ENCODE data around the gene MEIS2.

The MEIS2 gene

GRCh38 chr15:36856339-36856973 is 243.9 kb downstream of the MEIS2 start:
- in situ Hi-C loops (cut with MboI; ENCODE audit: low sequenced_read_pairs), result no loop called here

DNA sequence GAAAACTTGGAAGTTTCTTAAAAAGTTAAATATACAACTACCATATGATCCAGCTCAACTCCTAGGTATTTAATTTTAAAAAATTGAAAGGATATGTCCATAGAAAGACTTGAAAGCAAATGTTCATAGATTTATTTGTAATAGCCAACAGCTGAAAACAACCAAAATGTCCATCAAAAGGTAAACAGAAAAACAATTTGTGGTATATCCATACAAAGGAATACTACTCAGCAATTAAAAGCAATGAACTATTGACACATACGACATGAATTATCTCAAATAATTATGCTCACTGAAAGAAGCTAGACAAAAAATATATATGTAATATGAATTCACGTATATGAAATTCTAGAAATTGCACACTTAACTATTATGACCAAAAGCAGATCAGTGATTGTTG is 249.5 kb downstream of the MEIS2 start:
- in situ Hi-C loops (cut with MboI; ENCODE audit: low sequenced_read_pairs), result no loop called here

GRCh38 chr15:36845270-36845669 is 255.1 kb downstream of the MEIS2 start:
- in situ Hi-C loops (cut with MboI; ENCODE audit: low sequenced_read_pairs), result no loop called here

- in situ Hi-C loops (cut with MboI; ENCODE audit: low sequenced_read_pairs), result no loop called here
Observed at GRCh38 chr15:36844534-36844998, 255.8 kb downstream of the MEIS2 start.

GRCh38 chr15:36843822-36844221 is 256.5 kb downstream of the MEIS2 start:
- in situ Hi-C loops (cut with MboI; ENCODE audit: low sequenced_read_pairs), result no loop called here

DNA sequence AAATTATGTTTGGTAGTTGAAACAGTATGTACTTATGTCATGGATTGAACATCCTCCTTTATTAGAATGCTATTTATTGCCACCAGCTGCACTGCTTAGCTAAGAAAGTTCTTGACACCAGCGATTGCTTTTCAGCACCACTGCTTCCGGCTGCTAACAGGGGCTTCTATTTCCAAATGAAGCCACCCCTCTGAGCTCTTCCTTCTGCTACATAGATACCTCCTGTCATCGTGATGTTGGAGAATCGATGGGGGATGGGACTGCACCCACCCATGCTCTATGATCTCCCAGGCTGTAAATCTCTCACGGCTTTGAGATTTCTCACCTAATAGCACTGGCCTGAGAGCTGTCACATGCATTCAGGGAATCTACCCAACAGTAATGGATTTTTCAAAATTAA is 259.2 kb downstream of the MEIS2 start:
- in situ Hi-C loops (cut with MboI; ENCODE audit: low sequenced_read_pairs), result no loop called here
